ENCODE data around the gene SLIT3.

GRCh38 chr5:169098331-169099121, 202.4 kb downstream of the SLIT3 start:
- TF ChIP-seq CTCF (conservative IDR thresholded peaks at IDR 0.05; ENCODE audit: low read depth, low read length) (no peak), EZH2phosphoT487 (IDR thresholded peaks at IDR 0.05; ENCODE audit: borderline replicate concordance, low read length) (no peak), EZH2 (IDR thresholded peaks at IDR 0.05; ENCODE audit: low read length, unreplicated experiment) (no peak)

All from PC-3 (cell line).